CD14-positive monocyte (primary cell): ENCODE results near the gene NFATC2IP. TPM values are rescaled to one million over a fixed set of nuclear protein-coding genes. Genes with fewer than 3 reads are reported as not detected.

Experiments
- DNase-seq, 3 donors: peaks; one replicate each; pipeline ENCODE4 v3.0.0-alpha.2; 2011 to 2022
- H2AFZ ChIP-seq: 2 replicates; pipeline ENCODE4 v1.6.0; 2012; ENCODE audit warnings: mild to moderate bottlenecking, low read depth, low read length, inconsistent platforms; ENCODE audit not compliant: insufficient read depth, poor library complexity, severe bottlenecking
- H3K27ac ChIP-seq, 2 donors: 1 replicate in 1 of 2; 2 replicates in 1 of 2; pipeline ENCODE4 v1.5.1; 2012 to 2013; ENCODE audit warnings: low read length in 2 of 2, control low read depth in 1 of 2, inconsistent platforms in 1 of 2, low read depth in 1 of 2, mild to moderate bottlenecking in 1 of 2
- H3K27me3 ChIP-seq, 2 donors: one replicate each; pipeline versions ENCODE4 v1.6.0 to v1.6.1; 2011 to 2013; ENCODE audit warnings: low read length in 2 of 2; ENCODE audit not compliant: control insufficient read depth in 2 of 2, insufficient read depth in 2 of 2
- H3K36me3 ChIP-seq, 2 donors: replicated peaks in 1 of 2; 1 replicate in 1 of 2; 2 replicates in 1 of 2; pipeline versions ENCODE4 v1.5.1 to v1.6.1; 2012 to 2013; ENCODE audit warnings: low read length in 2 of 2, control low read depth in 1 of 2, inconsistent platforms in 1 of 2, mild to moderate bottlenecking in 1 of 2; ENCODE audit not compliant: insufficient read depth in 2 of 2, control insufficient read depth in 1 of 2
- H3K4me1 ChIP-seq, 2 donors: 1 replicate in 1 of 2; 2 replicates in 1 of 2; pipeline versions ENCODE4 v1.5.1 to v1.6.1; 2012 to 2013; ENCODE audit warnings: low read length in 2 of 2, control low read depth in 1 of 2, inconsistent platforms in 1 of 2, mild to moderate bottlenecking in 1 of 2, moderate library complexity in 1 of 2; ENCODE audit not compliant: insufficient read depth in 2 of 2, control insufficient read depth in 1 of 2
- H3K4me2 ChIP-seq: replicated peaks from 2 replicates; pipeline ENCODE3; 2012; ENCODE audit warnings: low read length, moderate library complexity, mild to moderate bottlenecking; ENCODE audit not compliant: poor library complexity, severe bottlenecking; ENCODE audit errors: extremely low read depth
- H3K4me3 ChIP-seq, 3 experiments: fragments of 200-600 bp in 1 of 3; sonication (generic) in 1 of 3; replicated peaks in 1 of 3; 1 replicate in 2 of 3; 2 replicates in 1 of 3; pipeline ENCODE4 v1.5.1; 2011 to 2013; ENCODE audit warnings: low read length in 3 of 3, mild to moderate bottlenecking in 3 of 3, control low read depth in 2 of 3, low read depth in 2 of 3, inconsistent platforms in 1 of 3, moderate library complexity in 1 of 3
- H3K79me2 ChIP-seq: 2 replicates; pipeline ENCODE4 v1.6.0; 2012; ENCODE audit warnings: mild to moderate bottlenecking, control low read depth, inconsistent platforms, low read length, moderate library complexity; ENCODE audit not compliant: insufficient read depth
- H3K9ac ChIP-seq: 2 replicates; pipeline ENCODE4 v1.6.0; 2017; ENCODE audit warnings: low read length, mild to moderate bottlenecking; ENCODE audit not compliant: insufficient read depth, poor library complexity, severe bottlenecking
- H3K9me3 ChIP-seq, 2 donors: replicated peaks in 1 of 2; 1 replicate in 1 of 2; 2 replicates in 1 of 2; pipeline versions ENCODE4 v1.5.1 to v1.6.1; 2012 to 2013; ENCODE audit warnings: low read length in 2 of 2, control low read depth in 1 of 2; ENCODE audit not compliant: control insufficient read depth in 1 of 2, insufficient read depth in 1 of 2
- H4K20me1 ChIP-seq: 2 replicates; pipeline ENCODE4 v1.6.0; 2012; ENCODE audit warnings: mild to moderate bottlenecking, low read length, control low read depth, moderate library complexity; ENCODE audit not compliant: insufficient read depth
- H3K27ac Mint-ChIP-seq, 7 donors: one replicate each; pipeline ENCODE4 v1.8.0; 2020; ENCODE audit warnings: mild to moderate bottlenecking in 7 of 7, mixed read lengths in 7 of 7, moderate library complexity in 6 of 7, inconsistent platforms in 2 of 7
- H3K27me3 Mint-ChIP-seq, 3 donors: one replicate each; pipeline ENCODE4 v1.8.0; 2021 to 2022; ENCODE audit warnings: low read depth in 3 of 3, mild to moderate bottlenecking in 3 of 3, mixed read lengths in 3 of 3, moderate library complexity in 3 of 3, inconsistent platforms in 1 of 3
- H3K36me3 Mint-ChIP-seq, 2 donors: one replicate each; pipeline ENCODE4 v1.8.0; 2020; ENCODE audit warnings: mixed read lengths in 2 of 2, inconsistent platforms in 1 of 2, mild to moderate bottlenecking in 1 of 2
- H3K4me1 Mint-ChIP-seq: one replicate; pipeline ENCODE4 v1.8.0; 2020; ENCODE audit warnings: mild to moderate bottlenecking, mixed read lengths
- H3K4me3 Mint-ChIP-seq, 2 donors: one replicate each; pipeline ENCODE4 v1.8.0; 2020; ENCODE audit warnings: mild to moderate bottlenecking in 2 of 2, mixed read lengths in 2 of 2, moderate library complexity in 1 of 2
- H3K9me3 Mint-ChIP-seq, 7 donors: one replicate each; pipeline ENCODE4 v1.8.0; 2020 to 2022; ENCODE audit warnings: mixed read lengths in 7 of 7, mild to moderate bottlenecking in 6 of 7, moderate library complexity in 6 of 7, inconsistent platforms in 2 of 7
- WGBS: methylation state at CpG from one replicate; pipeline ENCODE4 v1.1.5; 2013; ENCODE audit warnings: missing lambda C conversion rate; ENCODE audit not compliant: insufficient coverage; 5-methylcytosine and 5-hydroxymethylcytosine counted together
- intact Hi-C, 2 donors: fragments of 100-400 bp; cut with micrococcal nuclease; formaldehyde crosslinking; loops; one replicate each; pipeline versions ENCODE4 v1.15.0 to v1.15.1; 2023
- polyA plus RNA-seq, 3 donors: library from polyadenylated mRNA; depleted of rRNA in 1 of 3; unstranded in 2 of 3; stranded (reverse) in 1 of 3; fragments of 300-500 nt in 2 of 3; fragments of >200 nt in 1 of 3; fragmentation: Illumina TruSeq in 2 of 3; gene quantifications; 1 replicate in 2 of 3; 2 replicates in 1 of 3; pipeline ENCODE4 v1.2.3, GENCODE V29; 2012 to 2021
- TF ChIP-seq, protein P1 (sequence below): fragments of 200-600 bp; IDR thresholded peaks from one replicate; pipeline ENCODE4 v1.8.0; 2022; ENCODE audit warnings: antibody characterized with exemption, mild to moderate bottlenecking

Gene NFATC2IP
- polyA plus RNA-seq, 3 donors: 17.5 to 125 (median 18.4) TPM

DNA sequence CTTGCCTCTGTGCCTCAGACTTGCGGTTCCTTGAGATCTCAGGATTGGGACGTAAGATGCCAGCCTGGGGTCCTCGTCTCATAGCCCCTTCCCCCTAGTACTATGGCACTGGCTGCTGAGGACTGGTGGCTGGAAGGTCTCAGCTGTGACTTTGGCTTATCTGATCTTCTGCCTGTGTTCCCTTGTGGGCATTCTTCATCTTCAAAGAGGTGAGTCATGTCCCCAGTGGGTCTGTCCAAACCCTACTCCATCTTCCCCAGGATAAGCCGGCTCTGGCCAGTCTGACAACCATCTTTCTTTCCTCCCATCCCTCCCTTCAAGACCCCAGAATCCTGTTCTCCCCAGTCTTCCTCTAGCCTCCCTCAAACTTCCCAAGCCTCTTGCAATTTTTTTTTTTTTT lies 15.4 kb upstream of the NFATC2IP start:
- Mint-ChIP-seq H3K36me3 (no peaks in the 10 kb centered on the region), H3K4me1 (peaks cover 26% of the 10 kb centered on the region), H3K27me3 (peaks cover 0 to 6% (median 1%) of the 10 kb centered on the region in 3 donors), H3K9me3 (peaks cover 0 to 5% (median 0%) of the 10 kb centered on the region in 7 donors), H3K27ac (peak overlapping the region in 3 of 7 donors; percentile 7 to 54 (median 23)), H3K4me3 (peak overlapping the region in 1 of 2 donors; percentile 82)
- Histone ChIP-seq H2AFZ (no peak overlapping the region), H3K9me3 (no peaks in the 10 kb centered on the region), H4K20me1 (no peaks in the 10 kb centered on the region), H3K27me3 (no peaks in the 10 kb centered on the region), H3K4me1 (peaks cover 22 to 25% of the 10 kb centered on the region in 2 donors), H3K9ac (no peak overlapping the region), H3K4me2 (no peak overlapping the region), H3K4me3 (no peak overlapping the region), H3K27ac (no peak overlapping the region), H3K36me3 (no peaks in the 10 kb centered on the region), H3K79me2 (no peaks in the 10 kb centered on the region)
- WGBS: 87% methylated on average over 4 of the region's 4 CpGs
- no peak for DNase-seq
- intact Hi-C loops: no loop called here
- TF ChIP-seq, protein P1, sequence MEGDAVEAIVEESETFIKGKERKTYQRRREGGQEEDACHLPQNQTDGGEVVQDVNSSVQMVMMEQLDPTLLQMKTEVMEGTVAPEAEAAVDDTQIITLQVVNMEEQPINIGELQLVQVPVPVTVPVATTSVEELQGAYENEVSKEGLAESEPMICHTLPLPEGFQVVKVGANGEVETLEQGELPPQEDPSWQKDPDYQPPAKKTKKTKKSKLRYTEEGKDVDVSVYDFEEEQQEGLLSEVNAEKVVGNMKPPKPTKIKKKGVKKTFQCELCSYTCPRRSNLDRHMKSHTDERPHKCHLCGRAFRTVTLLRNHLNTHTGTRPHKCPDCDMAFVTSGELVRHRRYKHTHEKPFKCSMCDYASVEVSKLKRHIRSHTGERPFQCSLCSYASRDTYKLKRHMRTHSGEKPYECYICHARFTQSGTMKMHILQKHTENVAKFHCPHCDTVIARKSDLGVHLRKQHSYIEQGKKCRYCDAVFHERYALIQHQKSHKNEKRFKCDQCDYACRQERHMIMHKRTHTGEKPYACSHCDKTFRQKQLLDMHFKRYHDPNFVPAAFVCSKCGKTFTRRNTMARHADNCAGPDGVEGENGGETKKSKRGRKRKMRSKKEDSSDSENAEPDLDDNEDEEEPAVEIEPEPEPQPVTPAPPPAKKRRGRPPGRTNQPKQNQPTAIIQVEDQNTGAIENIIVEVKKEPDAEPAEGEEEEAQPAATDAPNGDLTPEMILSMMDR: no peak

DNA sequence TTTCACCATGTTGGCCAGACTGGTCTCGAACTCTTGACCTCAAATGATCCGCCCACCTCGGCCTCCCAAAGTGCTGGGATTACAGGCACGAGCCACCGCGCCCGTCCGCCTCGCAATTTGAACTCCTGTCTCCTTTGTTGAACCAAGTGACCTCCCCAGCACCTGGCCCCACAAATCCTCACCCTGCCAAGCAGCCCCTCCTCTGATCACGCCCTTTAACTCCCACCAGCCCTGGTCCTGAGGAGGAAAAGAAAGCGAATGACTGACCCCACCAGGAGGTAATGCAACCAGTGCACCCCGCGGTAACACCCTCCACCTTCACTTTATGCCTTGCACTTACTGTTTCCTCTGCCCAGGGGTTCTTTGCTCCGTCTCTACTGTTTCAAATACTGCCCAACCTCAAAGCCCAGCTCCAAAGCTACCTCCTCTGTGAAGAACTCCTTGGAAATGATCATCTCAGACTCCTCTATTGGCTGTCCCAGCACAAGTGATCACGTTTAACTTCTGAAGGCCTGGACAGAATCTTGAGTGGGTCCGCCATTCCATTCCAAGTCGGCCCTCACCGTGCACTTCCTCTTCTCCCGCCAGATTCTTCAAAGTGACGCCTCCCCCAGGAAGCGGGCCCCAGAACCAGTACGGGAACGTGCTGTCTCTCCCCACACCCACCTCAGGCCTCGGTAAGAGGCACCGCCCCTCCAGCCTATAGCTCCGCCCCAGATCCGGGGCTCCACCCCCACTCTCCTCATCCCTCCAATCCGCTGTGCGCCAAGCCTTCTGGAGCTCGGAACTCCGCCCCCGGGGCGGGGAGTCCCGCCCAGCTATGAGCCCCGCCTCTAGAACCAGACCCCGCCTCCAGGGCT lies 14.6 kb upstream of the NFATC2IP start:
- peak overlapping the region; percentile 79 for H2AFZ ChIP-seq
- H3K27ac ChIP-seq: peak overlapping the region; percentile 36 to 55
- 27% methylated on average over 33 of the region's 36 CpGs for WGBS
- H3K36me3 Mint-ChIP-seq: no peaks in the 10 kb centered on the region
- DNase-seq: peak; percentile 94 to 95 (median 95)
- no peaks in the 10 kb centered on the region for H3K36me3 ChIP-seq
- H3K27me3 Mint-ChIP-seq: peaks cover 0 to 6% (median 1%) of the 10 kb centered on the region in 3 donors
- H3K4me3 ChIP-seq: peak overlapping the region; percentile 29 to 70 (median 36)
- no peaks in the 10 kb centered on the region for H3K79me2 ChIP-seq
- TF ChIP-seq, protein P1: no peak
- H3K4me2 ChIP-seq: peak overlapping the region; percentile 72
- H3K27ac Mint-ChIP-seq: peak overlapping the region; percentile 42 to 94 (median 80)
- intact Hi-C loops: no loop called here
- no peaks in the 10 kb centered on the region for H4K20me1 ChIP-seq
- no peaks in the 10 kb centered on the region for H3K9me3 ChIP-seq
- peak overlapping the region; percentile 58 for H3K9ac ChIP-seq
- no peaks in the 10 kb centered on the region for H3K27me3 ChIP-seq
- peaks cover 0 to 5% (median 0%) of the 10 kb centered on the region in 7 donors for H3K9me3 Mint-ChIP-seq
- H3K4me1 ChIP-seq: peaks cover 15 to 18% of the 10 kb centered on the region in 2 donors
- H3K4me1 Mint-ChIP-seq: peaks cover 18% of the 10 kb centered on the region
- peak overlapping the region; percentile 82 to 86 for H3K4me3 Mint-ChIP-seq
